Measurements from ENCODE around the gene MEIOC. TPM values are rescaled to one million over a fixed set of nuclear protein-coding genes. Genes with fewer than 3 reads are reported as not detected.

MEIOC gene
- total RNA-seq, 1 experiment from 2014 or later = 3.0 TPM

GRCh38 chr17:44645341-44645740, 10.9 kb upstream of the MEIOC start:
- no peak overlapping the region for H3K56ac ChIP-seq (ENCODE audit: insufficient read length, low read depth, low read length)
- Mint-ChIP-seq H3K4me3 (no peak overlapping the region), H3K27me3 (ENCODE audit: low read depth) (peaks cover 32% of the 10 kb centered on the region), H3K27ac (peak overlapping the region in 1 of 3 experiments; percentile 52; a peak in 1 of 7 replicates), H3K4me1 (no peaks in the 10 kb centered on the region), H3K36me3 (ENCODE audit: insufficient read depth in 1 of 3, low read depth in 3 of 3) (no peaks in the 10 kb centered on the region), H3K9me3 (no peaks in the 10 kb centered on the region)
- H3K9ac ChIP-seq (ENCODE audit: extremely low read depth, insufficient read length, low read length) = no peak overlapping the region
- H3K4ac ChIP-seq (ENCODE audit: low read depth, low read length) = no peak overlapping the region
- H3K23me2 ChIP-seq (ENCODE audit: insufficient read length, low read depth, low read length, poor library complexity, severe bottlenecking) = no peaks in the 10 kb centered on the region
- no peak overlapping the region for H4K8ac ChIP-seq (replicated peaks; ENCODE audit: insufficient read length, low read depth, low read length)
- no peak for TF ChIP-seq CTCF (conservative IDR thresholded peaks at IDR 0.05)
- no peaks in the 10 kb centered on the region for H3K79me2 ChIP-seq (ENCODE audit: insufficient read depth, low read length)
- H3K23ac ChIP-seq (ENCODE audit: insufficient read length, low read depth, low read length) = no peak overlapping the region
- H2AFZ ChIP-seq (ENCODE audit: low read length) = no peak overlapping the region
- no peak overlapping the region for H2BK12ac ChIP-seq (ENCODE audit: insufficient read length, low read depth, low read length)
- no peak overlapping the region for H3T11ph ChIP-seq (ENCODE audit: low read length)
- no peak overlapping the region for H3K18ac ChIP-seq (ENCODE audit: insufficient read length, low read depth, low read length)
- no peak for DNase-seq
- H3K4me2 ChIP-seq (ENCODE audit: insufficient read depth, insufficient read length, low read length) = no peak overlapping the region
- WGBS (ENCODE audit: extremely low coverage, insufficient read length, low lambda C conversion rate) = no CpG with 5 or more reads among the region's 12 CpGs
- no peaks in the 10 kb centered on the region for H3K9me3 ChIP-seq (ENCODE audit: control insufficient read depth, low read depth, low read length)
- no peak overlapping the region for H2AK5ac ChIP-seq (ENCODE audit: insufficient read length, low read length)
- no peak overlapping the region for H3K27ac ChIP-seq (ENCODE audit: insufficient read length, low read depth, low read length)
- H4K20me1 ChIP-seq (ENCODE audit: control insufficient read depth, insufficient read depth, insufficient read length) = no peaks in the 10 kb centered on the region
- H2BK120ac ChIP-seq (ENCODE audit: low read depth, low read length, poor library complexity, severe bottlenecking) = no peak overlapping the region
- no peak overlapping the region for H2BK5ac ChIP-seq (ENCODE audit: insufficient read length, low read length)
- H2BK20ac ChIP-seq (ENCODE audit: low read depth, low read length, poor library complexity, severe bottlenecking) = no peak overlapping the region
- no peak overlapping the region for H2BK15ac ChIP-seq (ENCODE audit: low read depth, low read length)
- no peaks in the 10 kb centered on the region for H3K4me1 ChIP-seq (ENCODE audit: insufficient read depth, low read length)
- H3K14ac ChIP-seq (ENCODE audit: insufficient read depth, low read length) = no peak overlapping the region
- H4K91ac ChIP-seq (ENCODE audit: insufficient read length, low read depth, low read length) = no peak overlapping the region
- H3K27me3 ChIP-seq (ENCODE audit: insufficient read depth, low read length) = no peaks in the 10 kb centered on the region
- H4K5ac ChIP-seq (ENCODE audit: insufficient read length, low read depth, low read length) = no peak overlapping the region
- no peaks in the 10 kb centered on the region for H3K79me1 ChIP-seq (ENCODE audit: insufficient read depth, low read depth, low read length, poor library complexity, severe bottlenecking)

Measured in H9 (cell line).